Measurements from ENCODE around the gene CAPN11. TPM values are rescaled to one million over a fixed set of nuclear protein-coding genes. Genes with fewer than 3 reads are reported as not detected.

Gene CAPN11
- total RNA-seq, 1 experiment from 2014 or later: 0.28 TPM

GRCh38 chr6:44154067-44154466 is 4.6 kb upstream of the CAPN11 start:
- H4K20me1 ChIP-seq (ENCODE audit: control insufficient read depth, insufficient read depth, insufficient read length): peaks cover 4% of the 10 kb centered on the region
- no peaks in the 10 kb centered on the region for H3K27me3 ChIP-seq (ENCODE audit: insufficient read depth, low read length)
- no peak overlapping the region for H3K18ac ChIP-seq (ENCODE audit: insufficient read length, low read depth, low read length)
- H2BK15ac ChIP-seq (ENCODE audit: low read depth, low read length): no peak overlapping the region
- no peaks in the 10 kb centered on the region for H3K79me2 ChIP-seq (ENCODE audit: insufficient read depth, low read length)
- no CpG with 5 or more reads among the region's 12 CpGs for WGBS (ENCODE audit: extremely low coverage, insufficient read length, low lambda C conversion rate)
- no peaks in the 10 kb centered on the region for H3K23me2 ChIP-seq (ENCODE audit: insufficient read length, low read depth, low read length, poor library complexity, severe bottlenecking)
- no peak overlapping the region for H3K4ac ChIP-seq (ENCODE audit: low read depth, low read length)
- H3K4me1 Mint-ChIP-seq: peaks cover 23 to 27% of the 10 kb centered on the region in 2 experiments
- H2BK120ac ChIP-seq (ENCODE audit: low read depth, low read length, poor library complexity, severe bottlenecking): no peak overlapping the region
- H3K4me3 Mint-ChIP-seq: no peak overlapping the region
- H2BK5ac ChIP-seq (ENCODE audit: insufficient read length, low read length): no peak overlapping the region
- H3K27ac Mint-ChIP-seq: 0 out of 7 replicates have a peak overlapping the region, but pooled peaks of 1 of the 3 experiments have one; percentile 14
- H3K23ac ChIP-seq (ENCODE audit: insufficient read length, low read depth, low read length): no peak overlapping the region
- H3K9me3 ChIP-seq (ENCODE audit: control insufficient read depth, low read depth, low read length): no peaks in the 10 kb centered on the region
- no peak overlapping the region for H3K27ac ChIP-seq (ENCODE audit: insufficient read length, low read depth, low read length)
- H2BK20ac ChIP-seq (ENCODE audit: low read depth, low read length, poor library complexity, severe bottlenecking): no peak overlapping the region
- H4K5ac ChIP-seq (ENCODE audit: insufficient read length, low read depth, low read length): no peak overlapping the region
- no peak overlapping the region for H2AK5ac ChIP-seq (ENCODE audit: insufficient read length, low read length)
- H3K27me3 Mint-ChIP-seq (ENCODE audit: low read depth): peaks cover 2% of the 10 kb centered on the region; the same call in 1 of the 2 replicates
- H2AFZ ChIP-seq (ENCODE audit: low read length): no peak overlapping the region
- no peak overlapping the region for H4K91ac ChIP-seq (ENCODE audit: insufficient read length, low read depth, low read length)
- DNase-seq: no peak
- H3K79me1 ChIP-seq (ENCODE audit: insufficient read depth, low read depth, low read length, poor library complexity, severe bottlenecking): no peaks in the 10 kb centered on the region
- no peak overlapping the region for H2BK12ac ChIP-seq (ENCODE audit: insufficient read length, low read depth, low read length)
- H3K4me1 ChIP-seq (ENCODE audit: insufficient read depth, low read length): peaks cover 5% of the 10 kb centered on the region; the same call in 1 of the 2 replicates
- H3K36me3 Mint-ChIP-seq (ENCODE audit: insufficient read depth in 1 of 3, low read depth in 3 of 3): peaks cover 8 to 24% (median 15%) of the 10 kb centered on the region in 3 experiments
- H3K9me3 Mint-ChIP-seq: no peaks in the 10 kb centered on the region
- H3K14ac ChIP-seq (ENCODE audit: insufficient read depth, low read length): no peak overlapping the region
- H4K8ac ChIP-seq (replicated peaks; ENCODE audit: insufficient read length, low read depth, low read length): no peak overlapping the region
- H3K4me2 ChIP-seq (ENCODE audit: insufficient read depth, insufficient read length, low read length): no peak overlapping the region
- H3K9ac ChIP-seq (ENCODE audit: extremely low read depth, insufficient read length, low read length): no peak overlapping the region
- H3T11ph ChIP-seq (ENCODE audit: low read length): no peak overlapping the region
- TF ChIP-seq CTCF (conservative IDR thresholded peaks at IDR 0.05): no peak
- H3K56ac ChIP-seq (ENCODE audit: insufficient read length, low read depth, low read length): no peak overlapping the region

Data from H9 (cell line).